ENCODE measurements around the gene CEP126.

DNA sequence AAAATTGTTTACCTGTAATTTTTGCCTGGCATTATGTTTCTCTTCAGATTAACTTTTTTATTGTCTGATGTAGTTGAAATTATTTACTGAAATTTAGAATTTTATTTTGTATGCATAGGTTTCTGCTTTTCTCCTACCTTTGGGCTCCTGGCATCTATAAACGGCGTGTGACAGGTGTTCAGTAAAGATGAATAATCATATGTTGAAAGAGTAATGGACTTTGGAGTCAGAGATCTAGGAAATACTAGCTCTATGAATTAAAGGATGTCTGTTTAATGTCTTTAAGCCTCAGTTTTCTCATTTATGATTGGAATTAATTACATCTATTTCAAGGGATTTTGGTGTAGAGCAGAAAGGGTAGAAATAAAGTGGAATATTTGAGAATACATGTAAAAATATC lies 8.7 kb downstream of the CEP126 start:
- TF ChIP-seq CTCF (IDR thresholded peaks at IDR 0.05; ENCODE audit: insufficient read depth, low read depth, low read length) = no peak
- TF ChIP-seq EZH2 (IDR thresholded peaks at IDR 0.05; ENCODE audit: insufficient read depth, low read length) = no peak

All from astrocyte (in vitro differentiated cells and primary cell).